ENCODE data around the gene ALB.
"Not testable (repeated sequence)": the region's sequence is repeated elsewhere in the genome, so short reads cannot be mapped to it uniquely, and the experiment has no call there.

The ALB gene

GRCh38 chr4:73404042-73404441, at the start of gene ALB:
ALB (plus strand) TSS chr4:73404287; CDS start chr4:73404328, 41 bp downstream.
- DNase-seq (ENCODE audit: low read depth), result no peak

- not testable (repeated sequence) for DNase-seq (ENCODE audit: low read depth)
Measured at GRCh38 chr4:73357174-73357573, 46.9 kb upstream of the ALB start.

- DNase-seq (ENCODE audit: low read depth), result not testable (repeated sequence)
Measured at GRCh38 chr4:73369506-73370199, 34.4 kb upstream of the ALB start.

GRCh38 chr4:73375328-73375741, 28.8 kb upstream of the ALB start:
- DNase-seq (ENCODE audit: low read depth), result no peak

GRCh38 chr4:73376251-73376650, 27.8 kb upstream of the ALB start:
- DNase-seq (ENCODE audit: low read depth), result no peak

GRCh38 chr4:73376976-73377375, 27.1 kb upstream of the ALB start:
- no peak for DNase-seq (ENCODE audit: low read depth)

- DNase-seq (ENCODE audit: low read depth), result no peak
Measured at GRCh38 chr4:73378887-73379286, 25.2 kb upstream of the ALB start.

GRCh38 chr4:73379946-73380345, 24.1 kb upstream of the ALB start:
- no peak for DNase-seq (ENCODE audit: low read depth)

- no peak for DNase-seq (ENCODE audit: low read depth)
Measured at GRCh38 chr4:73381214-73381613, 22.9 kb upstream of the ALB start.

GRCh38 chr4:73383452-73383851, 20.6 kb upstream of the ALB start:
- no peak for DNase-seq (ENCODE audit: low read depth)

GRCh38 chr4:73387552-73387951, 16.5 kb upstream of the ALB start:
- no peak for DNase-seq (ENCODE audit: low read depth)

GRCh38 chr4:73388887-73389286, 15.2 kb upstream of the ALB start:
- DNase-seq (ENCODE audit: low read depth), result no peak

- not testable (repeated sequence) for DNase-seq (ENCODE audit: low read depth)
Measured at GRCh38 chr4:73389663-73390062, 14.4 kb upstream of the ALB start.

- no peak for DNase-seq (ENCODE audit: low read depth)
Measured at GRCh38 chr4:73391774-73392173, 12.3 kb upstream of the ALB start.

GRCh38 chr4:73392936-73393335, 11.2 kb upstream of the ALB start:
- no peak for DNase-seq (ENCODE audit: low read depth)

GRCh38 chr4:73396304-73396703, 7.8 kb upstream of the ALB start:
- DNase-seq (ENCODE audit: low read depth), result no peak

- no peak for DNase-seq (ENCODE audit: low read depth)
Measured at GRCh38 chr4:73396993-73397972, 6.8 kb upstream of the ALB start.

GRCh38 chr4:73401412-73401811, 2.7 kb upstream of the ALB start:
- DNase-seq (ENCODE audit: low read depth), result no peak

- DNase-seq (ENCODE audit: low read depth), result no peak
Measured at GRCh38 chr4:73404457-73404856, 370 bp downstream of the ALB start.

GRCh38 chr4:73405138-73405537, 1.1 kb downstream of the ALB start:
- DNase-seq (ENCODE audit: low read depth), result no peak

- DNase-seq (ENCODE audit: low read depth), result no peak
Measured at GRCh38 chr4:73406548-73406875, 2.4 kb downstream of the ALB start.

- no peak for DNase-seq (ENCODE audit: low read depth)
Measured at GRCh38 chr4:73407227-73407673, 3.2 kb downstream of the ALB start.

GRCh38 chr4:73408181-73408867, 4.2 kb downstream of the ALB start:
- DNase-seq (ENCODE audit: low read depth), result no peak

All from stimulated activated CD4-positive, alpha-beta T cell treated with anti-CD3 and anti-CD28 coated beads, Interleukin-2, amount 100 ng/mL, for 4 hours (primary cell).